SIG-M5 (cell line): ENCODE data around the gene POLR2F.

Experiments
- DNase-seq: peaks from one replicate; lab custom pipeline; 2025; lab: John Stamatoyannopoulos, UW

The POLR2F gene

GRCh38 chr22:37982151-37982785, 28.8 kb downstream of the POLR2F start:
- DNase-seq = no peak

GRCh38 chr22:37982938-37983859, 29.7 kb downstream of the POLR2F start:
- no peak for DNase-seq

- no peak for DNase-seq
Observed at GRCh38 chr22:37983860-37984791, 30.6 kb downstream of the POLR2F start, which contains the start of gene SOX10. Gene SOX10 (minus strand): TSS chr22:37984555. CDS start chr22:37983784, 771 bp downstream.

GRCh38 chr22:37985050-37985585, 31.6 kb downstream of the POLR2F start:
- no peak for DNase-seq

- no peak for DNase-seq
Observed at GRCh38 chr22:37985751-37986281, 32.3 kb downstream of the POLR2F start.

- no peak for DNase-seq
Observed at GRCh38 chr22:37986371-37986770, 32.9 kb downstream of the POLR2F start.

GRCh38 chr22:37989146-37990045, 35.9 kb downstream of the POLR2F start:
- no peak for DNase-seq

GRCh38 chr22:37990301-37990700, 36.8 kb downstream of the POLR2F start:
- DNase-seq = no peak

- no peak for DNase-seq
Observed at GRCh38 chr22:37990862-37991261, 37.4 kb downstream of the POLR2F start.

GRCh38 chr22:37991731-37992442, 38.4 kb downstream of the POLR2F start:
- DNase-seq = no peak

GRCh38 chr22:37994049-37994448, 40.5 kb downstream of the POLR2F start:
- DNase-seq = no peak

GRCh38 chr22:37994982-37995381, 41.5 kb downstream of the POLR2F start:
- DNase-seq = no peak

GRCh38 chr22:37995460-37995859, 42.0 kb downstream of the POLR2F start:
- no peak for DNase-seq

GRCh38 chr22:37996079-37996478, 42.6 kb downstream of the POLR2F start:
- no peak for DNase-seq

- DNase-seq = no peak
Observed at GRCh38 chr22:37996515-37997246, 43.2 kb downstream of the POLR2F start.

- no peak for DNase-seq
Observed at GRCh38 chr22:37998543-37998942, 45.0 kb downstream of the POLR2F start.

- no peak for DNase-seq
Observed at GRCh38 chr22:37999236-37999635, 45.7 kb downstream of the POLR2F start.

- no peak for DNase-seq
Observed at GRCh38 chr22:37999640-38000272, 46.3 kb downstream of the POLR2F start.

GRCh38 chr22:38005943-38006342, 52.4 kb downstream of the POLR2F start:
- no peak for DNase-seq
